ENCODE data around the gene DLG1. TPM values are rescaled to one million over a fixed set of nuclear protein-coding genes. Genes with fewer than 3 reads are reported as not detected.

DLG1 gene
- total RNA-seq, 2 experiments from 2014 or later: 48.9 to 95.1 TPM

DNA sequence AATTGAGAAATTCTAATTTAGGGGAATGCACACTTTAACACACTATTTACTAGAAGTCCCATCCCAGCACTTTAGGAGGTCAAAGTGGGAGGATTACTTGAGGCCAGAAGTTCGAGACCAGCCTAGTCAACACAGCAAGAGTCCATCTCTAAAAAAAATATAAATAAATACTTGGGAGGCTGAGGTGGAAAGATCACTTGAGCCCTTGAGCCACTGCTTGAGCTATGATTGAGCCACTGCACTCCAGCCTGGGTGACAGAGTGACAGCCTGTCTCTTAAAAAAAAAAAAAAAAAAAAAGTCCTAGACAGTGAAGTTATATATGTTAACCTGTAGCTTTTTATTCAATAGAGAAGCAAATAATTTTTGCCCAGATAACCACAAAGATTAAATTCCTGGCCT is 69.2 kb downstream of the DLG1 start:
- POLR2A ChIA-PET: no interaction called here
- Histone ChIP-seq H3K79me2 (ENCODE audit: insufficient read depth, low read depth, low read length) (peaks cover 51% of the 10 kb centered on the region), H3K4me1 (ENCODE audit: insufficient read depth, low read length, poor library complexity, severe bottlenecking) (peaks cover 6% of the 10 kb centered on the region), H3K9me3 (ENCODE audit: low read length) (no peaks in the 10 kb centered on the region), H3K4me2 (ENCODE audit: low read length) (no peak overlapping the region), H3K36me3 (ENCODE audit: insufficient read depth, low read length) (peaks cover 6% of the 10 kb centered on the region), H3K4me3 (ENCODE audit: low read depth, low read length, poor library complexity, severe bottlenecking) (no peak overlapping the region), H3K9me2 (ENCODE audit: insufficient read depth, low read length) (no peaks in the 10 kb centered on the region), H4K20me1 (ENCODE audit: insufficient read depth, low read length) (peaks cover 16% of the 10 kb centered on the region; the same call in 1 of the 2 replicates), H2AFZ (ENCODE audit: low read length) (no peak overlapping the region), H3K27ac (ENCODE audit: low read depth, low read length, poor library complexity, severe bottlenecking) (no peak overlapping the region)
- intact Hi-C loops (cut with micrococcal nuclease; ENCODE audit: unreplicated experiment): no loop called here
- TF ChIP-seq, protein P1, sequence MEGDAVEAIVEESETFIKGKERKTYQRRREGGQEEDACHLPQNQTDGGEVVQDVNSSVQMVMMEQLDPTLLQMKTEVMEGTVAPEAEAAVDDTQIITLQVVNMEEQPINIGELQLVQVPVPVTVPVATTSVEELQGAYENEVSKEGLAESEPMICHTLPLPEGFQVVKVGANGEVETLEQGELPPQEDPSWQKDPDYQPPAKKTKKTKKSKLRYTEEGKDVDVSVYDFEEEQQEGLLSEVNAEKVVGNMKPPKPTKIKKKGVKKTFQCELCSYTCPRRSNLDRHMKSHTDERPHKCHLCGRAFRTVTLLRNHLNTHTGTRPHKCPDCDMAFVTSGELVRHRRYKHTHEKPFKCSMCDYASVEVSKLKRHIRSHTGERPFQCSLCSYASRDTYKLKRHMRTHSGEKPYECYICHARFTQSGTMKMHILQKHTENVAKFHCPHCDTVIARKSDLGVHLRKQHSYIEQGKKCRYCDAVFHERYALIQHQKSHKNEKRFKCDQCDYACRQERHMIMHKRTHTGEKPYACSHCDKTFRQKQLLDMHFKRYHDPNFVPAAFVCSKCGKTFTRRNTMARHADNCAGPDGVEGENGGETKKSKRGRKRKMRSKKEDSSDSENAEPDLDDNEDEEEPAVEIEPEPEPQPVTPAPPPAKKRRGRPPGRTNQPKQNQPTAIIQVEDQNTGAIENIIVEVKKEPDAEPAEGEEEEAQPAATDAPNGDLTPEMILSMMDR (conservative IDR thresholded peaks at IDR 0.05; ENCODE audit: low read length): no peak
- no peak for TF ChIP-seq EZH2phosphoT487 (IDR thresholded peaks at IDR 0.05; ENCODE audit: borderline replicate concordance, low read depth, low read length)
- no TSS peak for BruUV-seq (replicated peaks)
- no peak for DNase-seq (ENCODE audit: low spot score)
- CTCF ChIA-PET (ENCODE audit: unreplicated experiment): no interaction called here

DNA sequence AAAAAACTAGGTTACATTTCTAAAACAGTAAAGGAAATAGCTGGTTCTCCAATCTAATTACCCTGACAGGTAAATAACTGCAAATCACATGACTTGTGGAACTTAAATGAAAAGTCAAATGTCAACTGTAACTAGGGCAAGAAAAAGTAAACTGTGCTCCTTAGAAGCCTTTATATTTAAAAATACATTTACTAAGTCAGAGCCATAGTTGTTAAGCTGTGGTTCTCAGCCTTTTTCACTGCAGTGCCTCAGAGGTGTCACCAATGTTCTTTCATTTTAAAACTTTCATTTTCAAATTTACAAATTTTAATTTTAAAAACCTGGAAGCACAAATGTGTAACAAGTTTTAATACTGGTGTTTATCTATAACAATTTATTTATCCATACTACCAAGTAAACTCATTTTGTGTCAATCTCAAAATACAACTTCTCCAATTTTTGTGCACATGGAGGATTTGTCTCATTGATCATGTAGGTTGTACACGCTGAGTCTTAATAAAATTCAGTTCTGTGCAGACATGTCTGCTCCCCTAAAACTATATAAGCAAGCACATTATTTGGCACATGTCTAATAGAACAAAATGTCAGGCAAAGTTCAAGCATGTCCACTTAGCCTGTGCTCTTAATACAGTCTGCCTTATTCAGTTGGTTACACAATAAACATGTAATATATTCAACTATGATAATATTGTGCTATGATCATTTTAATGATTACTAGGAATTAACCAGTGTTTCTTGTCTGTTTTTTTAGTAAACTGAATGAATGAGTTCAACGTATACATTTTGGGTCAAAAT is 70.4 kb downstream of the DLG1 start:
- H3K4me3 ChIP-seq (ENCODE audit: low read depth, low read length, poor library complexity, severe bottlenecking): no peak overlapping the region
- no peak overlapping the region for H2AFZ ChIP-seq (ENCODE audit: low read length)
- BruUV-seq (replicated peaks): no TSS peak
- no peaks in the 10 kb centered on the region for H3K9me3 ChIP-seq (ENCODE audit: low read length)
- H3K79me2 ChIP-seq (ENCODE audit: insufficient read depth, low read depth, low read length): peaks cover 55% of the 10 kb centered on the region
- peaks cover 6% of the 10 kb centered on the region for H3K4me1 ChIP-seq (ENCODE audit: insufficient read depth, low read length, poor library complexity, severe bottlenecking)
- POLR2A ChIA-PET: no interaction called here
- intact Hi-C loops (cut with micrococcal nuclease; ENCODE audit: unreplicated experiment): no loop called here
- peaks cover 27% of the 10 kb centered on the region; the same call in 1 of the 2 replicates for H4K20me1 ChIP-seq (ENCODE audit: insufficient read depth, low read length)
- H3K27ac ChIP-seq (ENCODE audit: low read depth, low read length, poor library complexity, severe bottlenecking): no peak overlapping the region
- DNase-seq (ENCODE audit: low spot score): no peak
- H3K36me3 ChIP-seq (ENCODE audit: insufficient read depth, low read length): no peaks in the 10 kb centered on the region
- no peak for TF ChIP-seq EZH2phosphoT487 (IDR thresholded peaks at IDR 0.05; ENCODE audit: borderline replicate concordance, low read depth, low read length)
- TF ChIP-seq, protein P1 (conservative IDR thresholded peaks at IDR 0.05; ENCODE audit: low read length): no peak
- H3K9me2 ChIP-seq (ENCODE audit: insufficient read depth, low read length): no peaks in the 10 kb centered on the region
- H3K4me2 ChIP-seq (ENCODE audit: low read length): no peak overlapping the region
- CTCF ChIA-PET (ENCODE audit: unreplicated experiment): no interaction called here

DNA sequence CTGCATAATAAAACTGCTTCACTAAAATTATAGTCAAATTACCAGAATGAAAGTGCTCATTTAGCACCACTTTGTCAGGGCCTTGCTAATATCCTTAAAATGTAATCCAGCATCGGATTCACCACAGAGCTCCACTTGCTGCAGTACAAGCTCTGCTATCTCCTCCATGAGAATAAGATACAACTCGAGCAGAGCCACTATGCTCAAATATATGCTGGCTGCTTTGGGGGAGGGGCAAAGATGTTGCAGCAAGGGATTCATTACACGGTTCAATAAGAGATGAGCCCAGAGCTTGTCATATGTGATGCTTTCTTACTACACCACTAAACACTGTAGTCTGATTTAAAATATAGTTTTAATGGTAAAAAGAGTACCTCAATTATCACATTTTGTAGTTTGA is 72.2 kb downstream of the DLG1 start:
- H3K4me2 ChIP-seq (ENCODE audit: low read length): no peak overlapping the region
- intact Hi-C loops (cut with micrococcal nuclease; ENCODE audit: unreplicated experiment): no loop called here
- ChIA-PET CTCF (ENCODE audit: unreplicated experiment) (no interaction called here), POLR2A (interaction anchor here (1.0 kb wide), 1 partner anchor 11 kb away, joined by 3 read pairs; no protein-coding TSS in a partner anchor)
- H3K9me3 ChIP-seq (ENCODE audit: low read length): no peaks in the 10 kb centered on the region
- peaks cover 6% of the 10 kb centered on the region for H3K4me1 ChIP-seq (ENCODE audit: insufficient read depth, low read length, poor library complexity, severe bottlenecking)
- no TSS peak for BruUV-seq (replicated peaks)
- no peaks in the 10 kb centered on the region for H3K36me3 ChIP-seq (ENCODE audit: insufficient read depth, low read length)
- H3K9me2 ChIP-seq (ENCODE audit: insufficient read depth, low read length): no peaks in the 10 kb centered on the region
- H3K79me2 ChIP-seq (ENCODE audit: insufficient read depth, low read depth, low read length): peaks cover 60% of the 10 kb centered on the region
- peaks cover 40% of the 10 kb centered on the region; the same call in 1 of the 2 replicates for H4K20me1 ChIP-seq (ENCODE audit: insufficient read depth, low read length)
- H3K27ac ChIP-seq (ENCODE audit: low read depth, low read length, poor library complexity, severe bottlenecking): no peak overlapping the region
- H2AFZ ChIP-seq (ENCODE audit: low read length): no peak overlapping the region
- no peak for TF ChIP-seq EZH2phosphoT487 (IDR thresholded peaks at IDR 0.05; ENCODE audit: borderline replicate concordance, low read depth, low read length)
- TF ChIP-seq, protein P1 (conservative IDR thresholded peaks at IDR 0.05; ENCODE audit: low read length): no peak
- DNase-seq (ENCODE audit: low spot score): no peak
- H3K4me3 ChIP-seq (ENCODE audit: low read depth, low read length, poor library complexity, severe bottlenecking): no peak overlapping the region
